SIG-M5 (cell line): ENCODE measurements around the gene TRAF7.
"Not testable (repeated sequence)": the region's sequence is repeated elsewhere in the genome, so short reads cannot be mapped to it uniquely, and the experiment has no call there.

Source experiments
- DNase-seq: peaks from one replicate; lab custom pipeline; 2025; lab: John Stamatoyannopoulos, UW

The TRAF7 gene

GRCh38 chr16:2122429-2122828 is 33.2 kb upstream of the TRAF7 start:
- no peak for DNase-seq

- not testable (repeated sequence) for DNase-seq
Observed at GRCh38 chr16:2122934-2123683, 32.5 kb upstream of the TRAF7 start.

GRCh38 chr16:2123706-2124376 is 31.7 kb upstream of the TRAF7 start:
- not testable (repeated sequence) for DNase-seq

- not testable (repeated sequence) for DNase-seq
Observed at GRCh38 chr16:2124377-2124693, 31.2 kb upstream of the TRAF7 start.

GRCh38 chr16:2124694-2125444 is 30.7 kb upstream of the TRAF7 start:
- DNase-seq, result not testable (repeated sequence)

GRCh38 chr16:2125609-2126008 is 30.0 kb upstream of the TRAF7 start:
- DNase-seq, result not testable (repeated sequence)

- not testable (repeated sequence) for DNase-seq
Observed at GRCh38 chr16:2126161-2126743, 29.3 kb upstream of the TRAF7 start.

- DNase-seq, result not testable (repeated sequence)
Observed at GRCh38 chr16:2126928-2127556, 28.5 kb upstream of the TRAF7 start.

GRCh38 chr16:2127630-2128280 is 27.8 kb upstream of the TRAF7 start:
- not testable (repeated sequence) for DNase-seq

- DNase-seq, result not testable (repeated sequence)
Observed at GRCh38 chr16:2129251-2129650, 26.3 kb upstream of the TRAF7 start.

GRCh38 chr16:2129890-2130447 is 25.6 kb upstream of the TRAF7 start:
- not testable (repeated sequence) for DNase-seq

- not testable (repeated sequence) for DNase-seq
Observed at GRCh38 chr16:2133797-2134196, 21.8 kb upstream of the TRAF7 start.

GRCh38 chr16:2135071-2135470 is 20.5 kb upstream of the TRAF7 start:
- DNase-seq, result not testable (repeated sequence)

- not testable (repeated sequence) for DNase-seq
Observed at GRCh38 chr16:2135770-2136490, 19.7 kb upstream of the TRAF7 start, which contains the start of gene PKD1. Gene PKD1 (minus strand): TSS chr16:2135898. CDS start chr16:2135689, 209 bp downstream.

- DNase-seq, result no peak
Observed at GRCh38 chr16:2142942-2143877, 12.4 kb upstream of the TRAF7 start.

- DNase-seq, result no peak
Observed at GRCh38 chr16:2143878-2144485, 11.6 kb upstream of the TRAF7 start.

GRCh38 chr16:2145843-2146242 is 9.7 kb upstream of the TRAF7 start:
- DNase-seq, result no peak

GRCh38 chr16:2147378-2147777 is 8.2 kb upstream of the TRAF7 start:
- DNase-seq, result no peak
